ENCODE data around the gene SFTA2.
"Not testable (repeated sequence)": the region's sequence is repeated elsewhere in the genome, so short reads cannot be mapped to it uniquely, and the experiment has no call there.

SFTA2 gene

DNA sequence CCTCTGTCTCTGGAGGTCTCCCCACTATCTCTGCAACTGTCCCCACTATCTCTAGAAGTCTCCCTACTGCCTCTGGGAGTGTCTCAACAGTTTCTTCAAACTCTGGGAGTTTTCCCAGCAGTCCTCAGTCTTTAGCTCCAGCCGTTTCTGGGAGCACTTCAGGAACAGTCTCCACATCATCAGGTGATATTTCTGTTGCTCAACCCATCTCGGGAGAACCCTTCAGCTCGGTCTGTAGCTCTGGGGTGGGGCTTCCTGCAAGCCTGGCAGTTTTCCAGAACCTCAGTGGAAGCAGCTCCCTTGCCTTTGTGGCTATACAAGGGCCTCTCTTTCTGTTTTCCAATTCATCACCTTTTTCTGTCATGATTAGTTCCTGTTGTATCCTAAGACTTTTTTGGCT, 3.0 kb upstream of the SFTA2 start:
- H3K4me3 ChIP-seq (replicated peaks; ENCODE audit: low read depth, low read length) = no peak overlapping the region
- TF ChIP-seq, protein P1, sequence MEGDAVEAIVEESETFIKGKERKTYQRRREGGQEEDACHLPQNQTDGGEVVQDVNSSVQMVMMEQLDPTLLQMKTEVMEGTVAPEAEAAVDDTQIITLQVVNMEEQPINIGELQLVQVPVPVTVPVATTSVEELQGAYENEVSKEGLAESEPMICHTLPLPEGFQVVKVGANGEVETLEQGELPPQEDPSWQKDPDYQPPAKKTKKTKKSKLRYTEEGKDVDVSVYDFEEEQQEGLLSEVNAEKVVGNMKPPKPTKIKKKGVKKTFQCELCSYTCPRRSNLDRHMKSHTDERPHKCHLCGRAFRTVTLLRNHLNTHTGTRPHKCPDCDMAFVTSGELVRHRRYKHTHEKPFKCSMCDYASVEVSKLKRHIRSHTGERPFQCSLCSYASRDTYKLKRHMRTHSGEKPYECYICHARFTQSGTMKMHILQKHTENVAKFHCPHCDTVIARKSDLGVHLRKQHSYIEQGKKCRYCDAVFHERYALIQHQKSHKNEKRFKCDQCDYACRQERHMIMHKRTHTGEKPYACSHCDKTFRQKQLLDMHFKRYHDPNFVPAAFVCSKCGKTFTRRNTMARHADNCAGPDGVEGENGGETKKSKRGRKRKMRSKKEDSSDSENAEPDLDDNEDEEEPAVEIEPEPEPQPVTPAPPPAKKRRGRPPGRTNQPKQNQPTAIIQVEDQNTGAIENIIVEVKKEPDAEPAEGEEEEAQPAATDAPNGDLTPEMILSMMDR (IDR thresholded peaks at IDR 0.05; ENCODE audit: low read depth, low read length, missing control alignments) = no peak
- DNase-seq (ENCODE audit: extremely low read depth, low read depth) = no peak

DNA sequence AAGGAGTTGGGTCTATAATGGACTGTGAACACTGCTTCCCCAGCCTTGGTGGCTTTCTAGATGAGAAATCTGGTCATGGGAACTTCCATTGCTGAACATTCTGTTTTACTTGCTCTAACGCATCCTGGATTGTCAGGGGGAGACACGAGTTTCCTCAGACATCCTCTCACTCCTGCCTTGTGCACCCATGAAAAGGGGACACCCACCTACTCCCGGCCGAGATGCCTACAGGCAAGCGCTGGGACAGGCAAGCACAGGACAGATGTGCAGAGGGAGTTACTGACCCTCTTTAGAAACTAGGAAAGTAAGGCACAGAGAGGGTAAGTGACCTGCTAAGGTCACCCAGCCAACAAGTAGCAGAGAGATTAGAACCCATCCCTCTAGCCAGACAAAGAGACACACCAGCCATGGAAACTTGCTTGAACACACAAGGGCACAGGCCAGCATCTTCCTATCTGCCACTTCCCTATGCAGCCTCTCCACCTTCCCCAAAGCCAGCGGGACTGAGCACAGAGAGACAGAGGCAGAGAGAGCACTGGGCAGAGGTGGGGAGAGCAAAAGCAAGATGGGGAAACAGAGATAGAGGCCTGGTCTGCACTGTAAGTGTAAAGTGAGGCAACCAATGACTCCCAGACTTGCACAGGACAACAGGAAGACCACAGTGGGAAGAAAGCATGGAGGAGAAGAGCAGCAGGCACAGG, 845 bp upstream of the SFTA2 start:
- DNase-seq (ENCODE audit: extremely low read depth, low read depth) = no peak
- TF ChIP-seq, protein P1 (IDR thresholded peaks at IDR 0.05; ENCODE audit: low read depth, low read length, missing control alignments) = no peak
- no peak overlapping the region for H3K4me3 ChIP-seq (replicated peaks; ENCODE audit: low read depth, low read length)

- DNase-seq (ENCODE audit: extremely low read depth, low read depth) = no peak
- H3K4me3 ChIP-seq (replicated peaks; ENCODE audit: low read depth, low read length) = no peak overlapping the region
- TF ChIP-seq, protein P1 (IDR thresholded peaks at IDR 0.05; ENCODE audit: low read depth, low read length, missing control alignments) = no peak
These were observed 698 bp downstream of the SFTA2 start for GRCh38 chr6:30931272-30931671.

DNA sequence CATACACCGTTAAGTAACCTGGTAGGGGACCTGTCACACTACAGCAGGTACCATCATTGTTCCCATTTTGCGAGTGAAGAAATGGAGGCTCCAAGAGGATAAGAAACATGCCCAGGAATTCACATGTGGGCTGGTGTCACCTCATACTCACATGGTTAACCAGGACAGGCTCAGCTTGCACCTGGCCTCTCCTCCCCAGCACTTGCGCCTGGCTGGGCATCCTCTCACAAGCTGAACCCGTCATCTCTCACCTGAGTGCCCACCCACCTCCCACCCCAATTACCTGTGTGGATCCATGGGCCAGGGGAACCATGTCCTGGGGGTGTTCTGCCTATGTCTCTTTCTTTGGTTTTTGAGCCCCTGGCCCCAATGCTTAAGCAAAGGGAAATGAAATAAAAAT, 1.5 kb downstream of the SFTA2 start:
- TF ChIP-seq, protein P1 (IDR thresholded peaks at IDR 0.05; ENCODE audit: low read depth, low read length, missing control alignments) = no peak
- H3K4me3 ChIP-seq (replicated peaks; ENCODE audit: low read depth, low read length) = no peak overlapping the region
- no peak for DNase-seq (ENCODE audit: extremely low read depth, low read depth)

- no peak overlapping the region for H3K4me3 ChIP-seq (replicated peaks; ENCODE audit: low read depth, low read length)
- TF ChIP-seq, protein P1 (IDR thresholded peaks at IDR 0.05; ENCODE audit: low read depth, low read length, missing control alignments) = no peak
- DNase-seq (ENCODE audit: extremely low read depth, low read depth) = no peak
These were observed 3.3 kb downstream of the SFTA2 start for GRCh38 chr6:30928677-30929076.

DNA sequence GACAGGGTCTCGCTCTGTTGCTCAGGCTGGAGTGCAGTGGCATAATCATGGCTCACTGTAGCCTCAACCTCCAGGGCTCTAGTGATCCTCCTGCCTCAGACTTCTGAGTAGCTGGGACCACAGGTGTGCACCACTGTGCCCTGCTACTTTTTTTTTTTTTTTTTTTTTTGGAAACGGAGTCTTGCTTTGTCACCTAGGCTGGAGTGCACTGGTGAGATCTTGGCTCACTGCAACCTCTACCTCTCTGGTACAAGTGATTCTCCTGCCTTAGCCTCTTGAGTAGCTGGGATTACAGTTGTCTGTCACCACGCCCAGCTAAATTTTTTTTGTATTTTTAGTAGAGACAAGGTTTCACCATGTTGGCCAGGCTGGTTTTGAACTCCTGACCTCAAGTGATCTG, 4.9 kb downstream of the SFTA2 start:
- DNase-seq (ENCODE audit: extremely low read depth, low read depth); H3K4me3 ChIP-seq (replicated peaks; ENCODE audit: low read depth, low read length): not testable (repeated sequence)

GRCh38 chr6:30926644-30927043, 5.3 kb downstream of the SFTA2 start:
- H3K4me3 ChIP-seq (replicated peaks; ENCODE audit: low read depth, low read length) = no peak overlapping the region
- TF ChIP-seq, protein P1 (IDR thresholded peaks at IDR 0.05; ENCODE audit: low read depth, low read length, missing control alignments) = no peak
- no peak for DNase-seq (ENCODE audit: extremely low read depth, low read depth)

DNA sequence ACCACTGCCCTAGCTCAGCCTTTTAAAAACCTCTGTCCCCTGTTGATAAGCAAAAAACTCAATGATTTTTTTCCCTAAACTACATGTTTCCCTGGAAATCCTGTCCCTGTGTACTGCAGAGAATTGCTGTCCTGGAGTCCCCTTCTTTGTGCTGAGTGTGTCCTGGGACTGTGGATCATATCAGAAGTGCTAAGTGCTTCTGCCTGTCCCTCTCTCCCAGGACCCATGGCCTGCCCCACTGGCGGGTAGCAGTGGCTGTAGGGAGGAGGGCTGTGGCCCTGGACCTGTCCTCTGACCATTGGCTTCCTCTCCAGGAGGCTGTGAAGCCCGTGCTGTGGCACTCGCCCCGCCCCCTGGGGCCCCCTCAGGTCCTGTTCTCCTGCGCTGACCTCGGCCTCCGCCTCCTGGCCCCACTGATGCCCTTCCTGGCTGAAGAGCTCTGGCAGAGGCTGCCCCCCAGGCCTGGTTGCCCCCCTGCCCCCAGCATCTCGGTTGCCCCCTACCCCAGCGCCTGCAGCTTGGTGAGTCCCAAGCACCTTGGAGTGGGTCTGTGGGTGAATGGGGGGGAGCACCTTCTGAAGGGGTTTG, 7.8 kb downstream of the SFTA2 start:
- DNase-seq (ENCODE audit: extremely low read depth, low read depth) = not testable (repeated sequence)

More for the DNA sequence above, 7.8 kb downstream of the SFTA2 start:
- H3K4me3 ChIP-seq (replicated peaks; ENCODE audit: low read depth, low read length) = not testable (repeated sequence)
